PC-3 (cell line): Measurements from ENCODE around the gene CABCOCO1. TPM values are rescaled to one million over a fixed set of nuclear protein-coding genes. Genes with fewer than 3 reads are reported as not detected.
"Not testable (repeated sequence)": the region's sequence is repeated elsewhere in the genome, so short reads cannot be mapped to it uniquely, and the experiment has no call there.

Experiments used
- ATAC-seq: fragments of 200-7000 bp; cut with Tn5 transposase; 2 replicates; pipeline ENCODE4 v1.9.1; 2020; ENCODE audit warnings: mild to moderate bottlenecking, moderate library complexity
- BruUV-seq: library from RNA; stranded (reverse); fragments of 400-500 nt; replicated peaks from 2 replicates; lab custom pipeline; 2021; lab: Mats Ljungman, UMichigan
- CTCF ChIA-PET: fragments of 300-600 bp; sonication (Branson Sonifier 250); formaldehyde crosslinking; loops from one replicate; lab custom pipeline; 2022; ENCODE audit warnings: antibody characterized with exemption; lab: Charles Lee
- POLR2A ChIA-PET: fragments of 300-600 bp; sonication (Branson Sonifier 250); formaldehyde crosslinking; loops from one replicate; lab custom pipeline; 2022; ENCODE audit warnings: antibody characterized with exemption; ENCODE audit not compliant: unreplicated experiment; lab: Charles Lee
- DNase-seq: peaks from one replicate; pipeline ENCODE4 v3.0.0-alpha.2; 2015
- H2AFZ ChIP-seq: fragments of 300-600 bp; sonication (generic); 2 replicates; pipeline ENCODE4 v1.6.0; 2016; ENCODE audit warnings: antibody characterized with exemption, low read length
- H3F3A ChIP-seq: fragments of 300-600 bp; sonication (generic); one replicate; pipeline ENCODE4 v1.6.0; 2017; ENCODE audit warnings: antibody characterized with exemption, low read length, control low read depth, mild to moderate bottlenecking; ENCODE audit not compliant: unreplicated experiment
- H3K27ac ChIP-seq: fragments of 300-600 bp; sonication (generic); 2 replicates; pipeline ENCODE4 v1.5.1; 2016; ENCODE audit warnings: mild to moderate bottlenecking, low read length
- H3K27me3 ChIP-seq: fragments of 300-600 bp; sonication (generic); 2 replicates; pipeline ENCODE4 v1.6.1; 2016; ENCODE audit warnings: low read length, mixed read lengths
- H3K36me3 ChIP-seq: fragments of 300-600 bp; sonication (generic); 2 replicates; pipeline ENCODE4 v1.6.1; 2016; ENCODE audit warnings: low read depth, mixed run types, low read length, mixed read lengths
- H3K4me1 ChIP-seq: fragments of 300-600 bp; sonication (generic); 2 replicates; pipeline ENCODE4 v1.5.1; 2016; ENCODE audit warnings: low read length; ENCODE audit not compliant: insufficient read depth
- H3K4me2 ChIP-seq: fragments of 300-600 bp; sonication (generic); 2 replicates; pipeline ENCODE4 v1.6.0; 2016; ENCODE audit warnings: low read length
- H3K4me3 ChIP-seq: fragments of 300-600 bp; sonication (generic); 2 replicates; pipeline ENCODE4 v1.5.1; 2016; ENCODE audit warnings: mild to moderate bottlenecking, low read length, mixed read lengths
- H3K79me2 ChIP-seq: fragments of 300-600 bp; sonication (generic); 2 replicates; pipeline ENCODE4 v1.6.1; 2017; ENCODE audit warnings: low read length, mixed read lengths
- H3K9ac ChIP-seq: fragments of 300-600 bp; sonication (generic); 2 replicates; pipeline ENCODE4 v1.6.0; 2016; ENCODE audit warnings: mild to moderate bottlenecking, low read length
- H3K9me2 ChIP-seq: fragments of 300-600 bp; sonication (generic); replicated peaks from 2 replicates; pipeline ENCODE4 v1.6.1; 2016; ENCODE audit warnings: mixed run types, low read length, mixed read lengths
- H3K9me3 ChIP-seq: fragments of 300-600 bp; sonication (generic); 2 replicates; pipeline ENCODE4 v1.6.1; 2016; ENCODE audit warnings: low read length, mixed read lengths
- H4K20me1 ChIP-seq: fragments of 300-600 bp; sonication (generic); 2 replicates; pipeline ENCODE4 v1.6.1; 2016; ENCODE audit warnings: low read length, mixed read lengths
- CTCF ChIP-seq: fragments of 300-600 bp; sonication (generic); conservative IDR thresholded peaks from 2 replicates; pipeline ENCODE4 v1.5.1; 2017; ENCODE audit warnings: antibody characterized with exemption, low read depth, mild to moderate bottlenecking, low read length
- EZH2 ChIP-seq: fragments of 300-600 bp; sonication (generic); IDR thresholded peaks from one replicate; pipeline ENCODE4 v1.6.1; 2017; ENCODE audit warnings: antibody characterized with exemption, mild to moderate bottlenecking, low read length; ENCODE audit not compliant: unreplicated experiment
- EZH2phosphoT487 ChIP-seq: fragments of 300-600 bp; sonication (generic); IDR thresholded peaks from 2 replicates; pipeline ENCODE4 v1.6.1; 2018; ENCODE audit warnings: mild to moderate bottlenecking, antibody characterized with exemption, low read length, borderline replicate concordance
- intact Hi-C: fragments of 100-400 bp; cut with micrococcal nuclease; formaldehyde crosslinking; loops from 2 replicates; pipeline ENCODE4 v1.9.0; 2023
- total RNA-seq: library from RNA; depleted of rRNA; stranded (reverse); fragments of >200 nt; gene quantifications from 2 replicates; pipeline ENCODE4 v1.2.3, GENCODE V29; 2014

The CABCOCO1 gene
- total RNA-seq, 1 experiment from 2014 or later = not detected

GRCh38 chr10:61719475-61719874 is 56.7 kb downstream of the CABCOCO1 start:
- ChIA-PET CTCF (interaction anchor here (0.6 kb wide), 1 partner anchor 99 kb away, joined by 3 read pairs; no protein-coding TSS in a partner anchor), POLR2A (interaction anchor here (0.6 kb wide), 1 partner anchor 309 kb away, joined by 3 read pairs; no protein-coding TSS in a partner anchor)
- H3K9me3 ChIP-seq, H3K36me3 ChIP-seq, H3K27ac ChIP-seq, H3K27me3 ChIP-seq, DNase-seq, H3K9ac ChIP-seq, H2AFZ ChIP-seq, H3K9me2 ChIP-seq, intact Hi-C loops, H3K79me2 ChIP-seq, H3K4me1 ChIP-seq, H3K4me2 ChIP-seq, ATAC-seq, H3K4me3 ChIP-seq, H4K20me1 ChIP-seq, BruUV-seq, H3F3A ChIP-seq: not testable (repeated sequence)

- CTCF ChIA-PET = interaction anchor here (0.6 kb wide), 1 partner anchor 99 kb away, joined by 3 read pairs; no protein-coding TSS in a partner anchor
Measured at GRCh38 chr10:61719906-61720305, 57.2 kb downstream of the CABCOCO1 start.

GRCh38 chr10:61721431-61721830 is 58.7 kb downstream of the CABCOCO1 start:
- Histone ChIP-seq H3K9me2 (no peaks in the 10 kb centered on the region; the same call in 1 of the 2 replicates), H3K4me1 (no peaks in the 10 kb centered on the region), H3K4me3 (no peak overlapping the region), H3K36me3 (no peaks in the 10 kb centered on the region), H2AFZ (peak overlapping the region; percentile 17; the same call in 1 of the 2 replicates), H3K9ac (no peak overlapping the region), H4K20me1 (no peaks in the 10 kb centered on the region), H3K79me2 (no peaks in the 10 kb centered on the region), H3K4me2 (no peak overlapping the region), H3K9me3 (no peaks in the 10 kb centered on the region), H3K27me3 (no peaks in the 10 kb centered on the region), H3F3A (no peaks in the 10 kb centered on the region), H3K27ac (no peak overlapping the region)
- no TSS peak for BruUV-seq
- ATAC-seq (no peak), DNase-seq (no peak)
- TF ChIP-seq EZH2phosphoT487 (no peak), CTCF (no peak), EZH2 (no peak)
- ChIA-PET POLR2A (interaction anchor here (0.7 kb wide), 1 partner anchor 44 kb away, joined by 3 read pairs; no protein-coding TSS in a partner anchor), CTCF (interaction anchor here (0.6 kb wide), 1 partner anchor 88 kb away, joined by 4 read pairs; no protein-coding TSS in a partner anchor)
- intact Hi-C loops = no loop called here

More at GRCh38 chr10:61719906-61720305, 57.2 kb downstream of the CABCOCO1 start:
- Histone ChIP-seq H3K4me3 (no peak overlapping the region), H3K27me3 (no peaks in the 10 kb centered on the region), H3K9ac (no peak overlapping the region), H3K27ac (no peak overlapping the region), H3F3A (no peaks in the 10 kb centered on the region), H3K36me3 (no peaks in the 10 kb centered on the region), H3K4me2 (no peak overlapping the region), H3K9me3 (no peaks in the 10 kb centered on the region), H2AFZ (no peak overlapping the region), H3K4me1 (no peaks in the 10 kb centered on the region), H4K20me1 (no peaks in the 10 kb centered on the region), H3K9me2 (no peaks in the 10 kb centered on the region; the same call in 1 of the 2 replicates), H3K79me2 (no peaks in the 10 kb centered on the region)
- ATAC-seq = no peak
- POLR2A ChIA-PET = interaction anchor here (0.6 kb wide), 1 partner anchor 309 kb away, joined by 3 read pairs; no protein-coding TSS in a partner anchor
- intact Hi-C loops = no loop called here
- TF ChIP-seq EZH2 (no peak), EZH2phosphoT487 (no peak), CTCF (no peak)
- DNase-seq = no peak
- no TSS peak for BruUV-seq

GRCh38 chr10:61725221-61725620 is 62.5 kb downstream of the CABCOCO1 start:
- BruUV-seq, POLR2A ChIA-PET, ATAC-seq: not testable (repeated sequence)

More at GRCh38 chr10:61725221-61725620, 62.5 kb downstream of the CABCOCO1 start:
- H3K79me2 ChIP-seq, DNase-seq, CTCF ChIA-PET, H3F3A ChIP-seq, H3K4me2 ChIP-seq, H4K20me1 ChIP-seq, H3K9me3 ChIP-seq, H2AFZ ChIP-seq, intact Hi-C loops, H3K4me3 ChIP-seq, H3K9ac ChIP-seq, H3K27ac ChIP-seq, H3K9me2 ChIP-seq, H3K4me1 ChIP-seq, H3K36me3 ChIP-seq: not testable (repeated sequence)
- peaks cover 12% of the 10 kb centered on the region; the same call in 1 of the 2 replicates for H3K27me3 ChIP-seq
